Epidermal melanocyte (primary cell): ENCODE results near the gene DNAI1.
A peak's percentile ranks its signal among the peaks of the same experiment; 100 is the strongest.
"Not testable (repeated sequence)": the region's sequence is repeated elsewhere in the genome, so short reads cannot be mapped to it uniquely, and the experiment has no call there.

Experiments used
- DNase-seq: peaks from one replicate; pipeline ENCODE4 v3.0.0; 2011; ENCODE audit warnings: low spot score; ENCODE audit not compliant: insufficient read length

The DNAI1 gene

DNA sequence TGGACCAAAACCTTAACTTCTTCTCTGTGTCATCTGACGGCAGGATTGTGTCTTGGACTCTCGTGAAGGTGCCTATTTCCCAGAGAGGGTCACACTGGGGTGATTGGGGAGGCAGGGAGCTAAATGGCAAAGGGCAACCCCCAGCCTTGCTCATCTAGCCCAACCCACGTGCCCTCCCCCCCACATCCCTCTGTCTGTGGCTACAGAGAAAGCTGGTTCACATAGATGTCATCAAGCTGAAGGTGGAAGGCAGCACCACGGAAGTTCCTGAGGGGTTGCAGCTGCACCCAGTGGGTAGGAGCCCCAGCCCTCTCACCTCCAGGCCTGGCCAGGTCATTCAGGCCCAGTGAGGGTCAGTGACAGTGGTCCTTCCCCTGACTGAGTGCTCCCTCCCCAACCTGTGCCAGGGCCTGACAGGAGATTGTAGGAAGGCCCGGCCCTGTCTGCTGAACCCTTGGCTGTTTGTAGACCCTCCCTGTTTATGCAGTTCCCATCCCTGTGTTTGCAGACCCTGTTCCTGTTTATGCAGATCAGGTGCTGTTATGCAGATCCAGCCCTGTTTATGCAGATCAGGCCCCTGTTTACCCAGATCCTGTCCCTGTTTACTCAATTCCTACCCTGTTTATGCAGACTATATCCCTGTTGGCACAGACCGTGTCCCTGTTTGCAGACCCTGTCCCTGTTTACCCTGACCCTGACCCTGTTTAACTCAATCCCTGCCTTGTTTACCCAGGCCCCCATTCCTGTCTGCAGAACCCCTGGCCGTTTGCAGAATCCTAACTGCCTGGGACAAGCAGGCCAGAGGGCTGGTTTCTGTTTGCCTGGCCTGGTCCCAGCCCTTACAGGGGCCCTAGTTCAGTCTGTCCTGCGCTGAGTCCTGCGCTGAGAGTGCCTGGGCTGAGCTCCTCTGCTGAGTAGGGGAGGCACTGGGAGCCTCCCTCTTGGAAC, 53.8 kb downstream of the DNAI1 start:
- DNase-seq, result no peak

DNA sequence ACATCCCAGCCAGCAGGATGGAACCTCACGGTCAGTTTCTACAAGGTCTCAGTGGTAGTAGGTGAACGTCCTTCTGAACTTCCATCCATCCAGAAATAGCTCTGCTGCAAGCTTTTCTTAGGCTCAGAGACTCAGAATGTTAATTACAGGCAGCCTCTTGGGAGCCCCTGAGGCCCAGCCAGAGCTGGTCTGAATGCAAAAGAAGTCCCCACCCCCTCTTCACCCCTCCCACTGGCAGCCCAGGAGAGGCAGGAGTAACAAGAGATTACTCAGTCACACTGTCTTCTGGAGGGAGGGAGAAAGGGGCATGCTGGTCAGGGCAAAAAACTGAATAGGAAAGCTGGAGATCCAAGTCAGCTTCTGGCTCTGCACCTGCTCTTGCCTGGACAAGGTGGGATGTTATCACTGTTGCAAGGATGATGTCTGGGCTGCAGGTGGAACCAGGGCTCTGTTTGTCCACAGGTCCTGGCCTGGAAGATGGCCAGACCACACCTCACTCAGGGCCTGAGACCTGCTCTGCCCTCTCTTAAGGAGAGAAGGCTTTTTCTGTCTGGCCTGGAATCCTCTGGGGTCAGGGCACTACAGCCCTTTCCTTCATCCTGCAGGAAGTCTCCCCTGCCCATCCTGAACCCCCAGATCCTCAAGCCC, 55.1 kb downstream of the DNAI1 start:
- no peak for DNase-seq

- DNase-seq, result no peak
Observed at GRCh38 chr9:34514401-34514800, 55.8 kb downstream of the DNAI1 start.

DNA sequence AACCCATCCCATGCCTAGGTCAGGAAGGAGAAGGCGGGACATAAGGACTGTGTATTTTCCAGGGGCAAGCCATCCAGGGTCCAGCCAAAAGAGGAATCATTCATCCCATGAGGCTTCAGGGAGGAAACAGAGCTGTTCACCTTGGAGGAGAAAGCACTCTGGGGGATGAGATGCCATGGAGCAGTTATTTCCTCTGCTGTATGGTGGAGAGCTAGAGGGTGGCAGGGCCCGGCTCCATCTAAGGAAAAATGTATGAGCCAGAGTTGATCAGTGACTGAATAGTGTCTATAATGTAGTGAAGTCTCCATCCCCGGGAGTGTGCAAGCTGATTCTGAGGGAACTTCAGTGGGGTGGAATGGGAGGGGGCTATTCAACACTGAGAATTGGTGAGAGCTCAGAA, 56.2 kb downstream of the DNAI1 start:
- no peak for DNase-seq

- DNase-seq, result no peak
Observed at GRCh38 chr9:34515959-34516358, 57.4 kb downstream of the DNAI1 start.

- DNase-seq, result no peak
Observed at GRCh38 chr9:34517185-34517584, 58.6 kb downstream of the DNAI1 start.

- no peak for DNase-seq
Observed at GRCh38 chr9:34518110-34518616, 59.6 kb downstream of the DNAI1 start.

DNA sequence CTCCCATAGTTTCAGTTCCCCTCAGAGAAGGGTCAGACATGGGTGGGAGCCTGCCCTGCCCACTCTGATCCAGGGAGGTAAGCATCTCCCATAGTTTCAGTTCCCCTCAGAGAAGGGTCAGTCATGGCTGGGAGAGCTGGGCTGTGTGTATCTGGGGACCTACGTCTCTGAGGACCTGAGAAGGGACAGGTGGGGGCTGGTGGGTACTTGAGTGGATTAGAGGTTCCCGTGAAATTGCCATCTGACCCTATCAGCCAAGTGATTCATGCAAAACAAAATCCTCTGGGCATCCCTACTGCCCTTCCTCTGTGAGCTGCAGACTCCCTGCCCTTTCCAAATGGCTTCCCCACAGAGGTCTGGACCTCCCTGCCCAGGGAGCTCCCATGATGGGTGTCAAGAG, 60.3 kb downstream of the DNAI1 start:
- no peak for DNase-seq

- no peak for DNase-seq
Observed at GRCh38 chr9:34519321-34520020, 60.9 kb downstream of the DNAI1 start.

GRCh38 chr9:34520096-34520495, 61.5 kb downstream of the DNAI1 start:
- DNase-seq, result no peak

DNA sequence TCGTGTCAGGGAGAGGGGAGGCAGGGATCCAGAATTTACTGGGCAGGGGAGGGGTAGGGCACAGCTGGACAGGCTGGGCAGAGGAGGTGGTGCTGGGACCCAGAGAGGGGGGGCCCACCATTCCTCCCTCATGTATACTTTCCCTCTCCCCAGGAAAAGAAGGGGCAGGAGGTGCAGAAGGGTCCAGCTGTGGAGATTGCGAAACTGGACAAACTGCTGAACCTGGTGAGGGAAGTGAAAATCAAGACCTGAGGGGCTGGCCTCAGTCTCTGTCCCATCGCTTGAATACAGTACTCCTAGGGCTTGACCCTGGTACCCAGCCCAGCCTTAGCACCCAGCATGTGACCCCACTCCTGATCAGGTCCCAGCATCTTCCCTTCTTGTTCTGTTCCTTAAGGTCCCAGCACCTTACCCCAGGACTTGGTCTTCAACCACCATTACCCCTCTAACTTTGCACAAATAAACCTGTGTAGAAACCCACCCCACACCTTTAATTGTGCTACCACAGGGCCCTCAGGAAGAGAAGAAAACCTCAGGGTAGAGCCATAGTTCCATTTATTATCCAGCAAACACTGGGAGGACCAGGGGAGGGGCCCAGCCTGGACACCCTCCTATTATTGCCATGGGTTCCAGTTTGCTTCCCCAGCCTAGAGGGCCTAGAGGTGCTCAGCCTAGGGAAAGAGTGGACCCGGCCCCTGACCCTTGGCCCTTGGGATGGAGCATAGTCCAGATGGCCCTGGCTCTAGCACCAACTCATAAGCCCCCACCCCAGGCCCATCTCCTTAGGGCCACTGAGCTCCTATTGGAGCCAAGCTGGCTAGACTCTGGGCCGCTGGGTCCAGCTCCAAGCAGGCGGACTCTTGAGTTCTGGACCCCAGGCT, 62.1 kb downstream of the DNAI1 start:
- no peak for DNase-seq

GRCh38 chr9:34521406-34522045, 62.9 kb downstream of the DNAI1 start:
- DNase-seq, result no peak

DNA sequence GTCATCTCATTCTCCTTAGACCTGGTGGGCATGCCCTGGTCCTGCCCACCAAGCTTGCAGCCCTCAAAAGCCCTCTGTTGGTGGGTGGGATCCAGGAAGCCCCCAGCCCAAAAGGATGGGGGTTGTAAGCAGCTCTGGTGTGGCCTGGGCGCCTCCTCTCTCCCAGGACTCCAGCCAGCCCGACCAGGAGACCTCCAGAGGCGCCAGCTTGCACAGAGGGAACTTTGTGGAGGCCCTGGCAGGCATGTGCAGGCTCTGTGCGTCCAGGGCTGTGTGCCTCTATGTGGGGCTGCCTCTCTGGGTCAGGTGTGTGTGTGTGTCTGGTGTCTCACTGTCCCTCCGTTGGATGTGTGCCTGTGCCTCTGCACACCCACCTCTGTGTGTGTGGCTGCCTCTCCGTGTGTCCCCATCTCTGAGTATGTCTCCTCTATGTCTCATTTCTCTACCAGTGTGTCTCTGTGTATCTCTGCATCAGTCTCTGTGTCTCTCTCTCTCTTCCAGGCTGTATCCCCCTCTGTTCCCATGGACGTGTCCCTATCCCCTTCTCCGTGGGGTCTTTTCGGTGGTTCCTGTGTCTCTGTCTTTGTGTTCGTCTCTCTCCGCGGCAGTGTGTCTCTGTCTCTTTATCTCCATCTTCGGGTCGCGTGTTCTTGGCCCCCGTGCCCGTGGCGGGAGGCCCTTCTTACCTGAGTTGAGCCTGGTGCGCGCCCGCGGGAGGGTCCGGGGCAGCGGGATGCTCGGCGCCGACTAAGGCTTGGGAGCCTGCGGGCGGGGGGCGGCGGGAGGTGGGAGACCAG, 63.7 kb downstream of the DNAI1 start:
- DNase-seq, result no peak

- DNase-seq, result peak; percentile 87
Observed at GRCh38 chr9:34522971-34523797, 64.6 kb downstream of the DNAI1 start, which contains the start of gene ENHO. TSS of gene ENHO (minus strand) at chr9:34522990. CDS start at chr9:34521695, 1,295 bp downstream.

GRCh38 chr9:34524349-34524748, 65.7 kb downstream of the DNAI1 start:
- no peak for DNase-seq

GRCh38 chr9:34526026-34526425, 67.4 kb downstream of the DNAI1 start:
- DNase-seq, result no peak

DNA sequence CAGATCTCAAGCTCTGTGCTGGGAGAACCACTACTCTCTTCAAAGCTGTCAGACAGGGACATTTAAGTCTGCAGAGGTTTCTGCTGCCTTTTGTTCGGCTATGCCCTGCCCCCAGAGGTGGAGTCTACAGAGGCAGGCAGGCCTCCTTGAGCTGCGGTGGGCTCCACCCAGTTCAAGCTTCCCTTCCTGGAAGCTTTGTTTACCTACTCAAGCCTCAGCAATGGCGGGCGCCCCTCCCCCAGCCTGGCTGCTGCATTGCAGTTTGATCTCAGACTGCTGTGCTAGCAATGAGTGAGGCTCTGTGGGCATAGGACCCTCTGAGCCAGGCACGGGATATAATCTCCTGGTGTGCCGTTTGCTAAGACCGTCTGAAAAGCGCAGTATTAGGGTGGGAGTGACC, 73.4 kb downstream of the DNAI1 start:
- DNase-seq, result not testable (repeated sequence)

DNA sequence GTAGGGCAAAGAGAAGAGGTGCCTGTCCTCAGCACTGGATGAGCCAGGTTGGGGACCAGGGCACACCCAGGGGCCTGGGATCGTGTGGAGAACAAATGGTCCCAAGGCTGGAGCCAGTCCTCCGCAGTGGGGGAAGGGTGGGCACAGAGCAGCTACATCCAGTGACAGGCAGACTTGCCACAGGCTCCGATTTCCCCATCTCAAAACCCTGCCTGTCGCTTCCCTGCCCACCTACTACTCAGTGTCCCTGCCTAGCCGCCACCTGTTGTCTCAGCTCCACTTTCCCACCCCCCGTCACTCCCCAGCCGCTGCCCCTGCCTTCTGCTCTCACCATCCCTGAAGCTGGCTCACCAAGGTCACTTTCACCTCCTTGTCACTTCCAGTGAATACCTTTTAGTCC, 78.1 kb downstream of the DNAI1 start:
- DNase-seq, result no peak

DNA sequence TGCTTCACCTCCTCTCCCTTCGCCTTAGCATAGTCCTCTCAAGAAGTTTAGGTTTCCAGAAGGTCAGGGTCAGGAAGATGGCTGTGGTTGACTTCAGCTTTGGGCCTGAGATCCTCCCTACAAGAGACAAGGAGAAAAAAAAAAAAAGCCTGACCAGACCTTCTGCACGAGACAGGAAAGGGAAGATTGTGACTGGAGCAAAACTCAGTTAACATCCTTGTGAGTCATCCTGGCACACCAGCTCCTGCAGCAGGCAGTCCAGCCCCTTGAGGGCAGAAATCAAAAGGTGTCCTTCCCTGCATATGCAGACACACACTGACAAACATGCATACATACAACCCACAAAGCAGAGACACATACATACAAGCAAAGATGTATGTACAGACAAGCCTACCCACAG, 82.2 kb downstream of the DNAI1 start:
- DNase-seq, result no peak
